CD8-positive, alpha-beta memory T cell (primary cell): Measurements from ENCODE around the gene ZWILCH. TPM values are rescaled to one million over a fixed set of nuclear protein-coding genes. Genes with fewer than 3 reads are reported as not detected.
"Not testable (repeated sequence)": the region's sequence is repeated elsewhere in the genome, so short reads cannot be mapped to it uniquely, and the experiment has no call there.

Experiments used
- CTCF ChIA-PET: fragments of 350-600 bp; sonication (Branson Sonifier 250); formaldehyde crosslinking; loops from one replicate; lab custom pipeline; 2021; ENCODE audit warnings: antibody characterized with exemption; lab: Charles Lee
- POLR2A ChIA-PET: fragments of 350-600 bp; sonication (Branson Sonifier 250); formaldehyde crosslinking; loops from one replicate; lab custom pipeline; 2021; ENCODE audit warnings: antibody characterized with exemption; lab: Charles Lee
- DNase-seq, 5 donors: peaks; one replicate each; pipeline versions ENCODE4 v3.0.0 to v3.0.0-alpha.2; 2020 to 2022; ENCODE audit warnings: mixed read lengths in 1 of 5
- H3K27ac ChIP-seq: one replicate; pipeline ENCODE4 v1.7.0; 2013; ENCODE audit warnings: low read depth, mild to moderate bottlenecking, low read length, moderate library complexity
- H3K27me3 ChIP-seq: 2 replicates; pipeline ENCODE4 v1.7.0; 2013; ENCODE audit warnings: low read length, mild to moderate bottlenecking; ENCODE audit not compliant: insufficient read depth, poor library complexity, severe bottlenecking
- H3K36me3 ChIP-seq: 2 replicates; pipeline ENCODE4 v1.7.0; 2013; ENCODE audit warnings: mild to moderate bottlenecking, low read length, moderate library complexity; ENCODE audit not compliant: insufficient read depth
- H3K4me1 ChIP-seq: 2 replicates; pipeline ENCODE4 v1.7.0; 2013; ENCODE audit warnings: mild to moderate bottlenecking, low read length, moderate library complexity; ENCODE audit not compliant: insufficient read depth
- H3K4me3 ChIP-seq: 2 replicates; pipeline ENCODE4 v1.7.0; 2013; ENCODE audit warnings: mild to moderate bottlenecking, low read length
- H3K9me3 ChIP-seq: 2 replicates; pipeline ENCODE4 v1.7.0; 2013; ENCODE audit warnings: mild to moderate bottlenecking, low read length
- H3K27ac Mint-ChIP-seq, 8 donors: one replicate each; pipeline ENCODE4 v1.8.0; 2020 to 2021; ENCODE audit warnings: mixed read lengths in 8 of 8, mild to moderate bottlenecking in 6 of 8, inconsistent platforms in 3 of 8, moderate library complexity in 3 of 8
- H3K27me3 Mint-ChIP-seq, 2 donors: one replicate each; pipeline ENCODE4 v1.8.0; 2020 to 2021; ENCODE audit warnings: mixed read lengths in 2 of 2, mild to moderate bottlenecking in 1 of 2, moderate library complexity in 1 of 2
- H3K36me3 Mint-ChIP-seq, 3 donors: one replicate each; pipeline ENCODE4 v1.8.0; 2020 to 2021; ENCODE audit warnings: mixed read lengths in 3 of 3, inconsistent platforms in 1 of 3, mild to moderate bottlenecking in 1 of 3
- H3K4me1 Mint-ChIP-seq, 3 donors: one replicate each; pipeline ENCODE4 v1.8.0; 2020 to 2021; ENCODE audit warnings: mixed read lengths in 3 of 3, inconsistent platforms in 1 of 3, mild to moderate bottlenecking in 1 of 3
- H3K4me3 Mint-ChIP-seq, 7 donors: one replicate each; pipeline ENCODE4 v1.8.0; 2020 to 2021; ENCODE audit warnings: mixed read lengths in 7 of 7, mild to moderate bottlenecking in 6 of 7, moderate library complexity in 4 of 7, inconsistent platforms in 2 of 7
- H3K9me3 Mint-ChIP-seq, 5 donors: one replicate each; pipeline ENCODE4 v1.8.0; 2020 to 2022; ENCODE audit warnings: mixed read lengths in 5 of 5, mild to moderate bottlenecking in 3 of 5, moderate library complexity in 2 of 5, inconsistent platforms in 1 of 5
- polyA plus RNA-seq: library from polyadenylated mRNA; unstranded; fragments of 300-500 nt; fragmentation: Illumina TruSeq; gene quantifications from one replicate; pipeline ENCODE4 v1.2.3, GENCODE V29; 2021
- total RNA-seq, 2 experiments: library from RNA; stranded (reverse); gene quantifications; one replicate each; pipeline ENCODE4 v1.2.3, GENCODE V29; 2021

ZWILCH gene
- total RNA-seq, result 10 to 100 TPM; 35.8 to 43.8 TPM
- polyA plus RNA-seq, result 10.8 TPM

DNA sequence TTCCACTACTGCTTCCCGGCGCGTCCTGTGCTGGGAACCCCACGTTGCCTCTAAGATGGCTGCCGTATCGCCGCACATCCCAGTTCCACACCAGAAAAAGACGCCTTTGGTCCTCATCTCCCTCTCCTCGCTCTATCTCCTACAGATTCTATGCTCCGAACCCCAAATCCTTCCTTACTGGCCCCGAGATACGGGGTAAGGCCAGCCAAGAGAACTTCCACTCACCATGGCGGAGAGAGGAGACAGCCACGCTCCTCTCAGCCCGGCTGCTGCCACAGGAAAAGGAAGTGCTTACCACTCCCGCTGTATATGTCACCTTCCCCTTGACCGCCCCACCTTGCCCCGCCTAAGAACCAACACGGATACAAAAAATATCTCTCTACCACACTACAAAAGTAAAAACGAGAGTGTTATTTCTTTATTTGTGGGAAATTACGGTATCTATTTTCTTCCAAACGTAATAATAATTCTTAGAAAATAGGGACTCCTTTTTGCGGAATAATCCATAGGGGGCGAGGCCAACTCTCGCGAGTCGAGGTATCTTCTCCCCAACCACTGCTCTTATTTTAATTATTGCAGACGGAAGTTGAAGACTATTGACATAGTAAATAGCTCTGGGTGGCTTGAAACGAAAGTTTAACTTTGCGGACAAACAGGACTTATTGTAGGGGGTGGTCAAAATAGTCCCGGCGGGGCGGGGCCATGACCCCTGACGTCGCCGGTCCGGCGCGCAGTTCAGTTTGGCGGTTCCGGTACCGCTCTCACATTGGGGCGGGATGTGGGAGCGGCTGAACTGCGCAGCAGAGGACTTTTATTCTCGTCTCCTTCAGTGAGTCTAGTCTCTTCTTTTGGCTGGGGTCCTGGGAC, at the start of gene ZWILCH, which contains the start of gene RPL4:
Gene ZWILCH (plus strand): TSS at position 764 of the 867 bp plus-strand sequence. CDS start 13 bp downstream, at position 777.
Gene RPL4 (minus strand): TSS at position 293 of the 867 bp plus-strand sequence. CDS start 65 bp downstream, at position 228.
- no peaks in the 10 kb centered on the region for H3K9me3 Mint-ChIP-seq
- H3K27ac Mint-ChIP-seq, result peak within 1 kb of the TSS; percentile 93 to 100 (median 98)
- Histone ChIP-seq H3K27me3 (no peaks in the 10 kb centered on the region), H3K27ac (peak within 1 kb of the TSS; percentile 96), H3K36me3 (peaks cover 35% of the 10 kb centered on the region), H3K4me3 (peak within 1 kb of the TSS; percentile 69), H3K4me1 (peaks cover 27% of the 10 kb centered on the region), H3K9me3 (no peaks in the 10 kb centered on the region)
- H3K4me3 Mint-ChIP-seq, result peak within 1 kb of the TSS; percentile 93 to 100 (median 98)
- peaks cover 43 to 66% (median 56%) of the 10 kb centered on the region in 3 donors for H3K4me1 Mint-ChIP-seq
- H3K27me3 Mint-ChIP-seq, result peaks cover 0 to 6% of the 10 kb centered on the region in 2 donors
- peak; percentile 75 to 88 (median 85) for DNase-seq
- peaks cover 8 to 56% (median 12%) of the 10 kb centered on the region in 3 donors for H3K36me3 Mint-ChIP-seq
- ChIA-PET CTCF (interaction anchor here (1.0 to 2.6 kb wide), 3 partner anchors 10 to 118 kb away, joined by 3 to 9 read pairs (median 3); partner anchors contain the start of gene MAP2K1), POLR2A (interaction anchor here (0.6 to 1.4 kb wide), 9 partner anchors 8 to 770 kb away, joined by 3 to 5 read pairs (median 3); partner anchors contain the start of genes MAP2K1 and SNAPC5)

DNA sequence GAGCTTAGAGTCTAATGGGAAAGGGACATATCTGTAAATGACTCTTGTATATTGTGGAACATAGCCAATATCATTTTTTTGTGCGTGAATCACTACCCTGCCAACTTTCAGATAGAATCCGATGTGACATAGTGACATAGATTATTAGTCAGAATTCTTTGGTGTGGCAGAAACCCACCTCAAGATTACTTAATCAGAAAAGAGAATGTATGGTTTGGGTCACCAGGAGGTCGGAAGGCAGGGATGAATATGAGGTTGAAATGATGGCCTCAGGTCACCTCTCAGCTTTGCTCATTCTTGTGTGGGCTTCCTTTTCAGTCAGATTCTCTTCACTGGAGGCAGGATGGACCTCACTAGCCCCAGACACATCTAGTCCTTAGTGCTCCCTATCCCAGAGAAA, 48.9 kb upstream of the ZWILCH start:
- peak overlapping the region in 5 of 8 donors; percentile 16 to 88 (median 49) for H3K27ac Mint-ChIP-seq

DNA sequence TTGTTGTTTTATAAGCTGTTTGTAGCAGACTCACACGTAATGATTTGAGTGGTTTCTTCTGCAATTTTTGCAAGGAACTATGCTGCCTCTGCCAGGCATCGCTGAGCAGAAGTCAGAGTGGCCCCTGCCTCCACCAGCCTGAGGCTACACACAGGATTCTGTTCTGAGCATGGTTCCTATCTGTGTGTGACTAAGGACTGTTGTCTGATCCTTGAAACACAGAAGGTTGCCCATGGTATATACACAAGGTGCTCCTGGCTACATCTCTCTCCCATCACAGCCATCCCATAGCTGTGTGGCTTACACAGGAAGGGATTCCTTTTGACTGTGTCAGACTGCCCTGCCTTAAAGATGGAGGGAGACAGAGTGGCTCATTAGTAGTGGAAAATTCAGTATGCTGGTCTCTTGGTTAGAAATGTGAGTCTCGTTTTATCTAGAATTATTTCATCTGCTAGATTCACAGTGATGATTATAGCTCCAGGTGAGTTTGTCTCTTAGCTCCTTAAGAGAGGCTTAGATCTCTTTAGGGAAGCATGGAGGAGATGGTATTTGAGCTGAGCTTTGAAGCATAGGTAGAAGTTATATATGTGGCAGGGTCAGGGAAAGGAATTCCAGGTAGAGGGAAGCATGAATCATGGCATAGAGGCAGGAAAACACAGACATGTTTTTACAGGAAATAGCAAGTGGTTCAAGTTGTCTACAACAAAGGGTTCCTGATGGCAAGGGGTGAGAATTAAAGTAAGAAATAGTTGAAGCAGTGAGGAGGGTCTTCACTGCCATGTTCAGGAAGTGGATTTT, 45.1 kb upstream of the ZWILCH start:
- Mint-ChIP-seq H3K36me3 (peaks cover 0 to 46% (median 4%) of the 10 kb centered on the region in 3 donors), H3K4me1 (peaks cover 10 to 14% (median 11%) of the 10 kb centered on the region in 3 donors), H3K27ac (peak overlapping the region in 7 of 8 donors; percentile 4 to 84 (median 64)), H3K27me3 (no peaks in the 10 kb centered on the region), H3K4me3 (no peak overlapping the region), H3K9me3 (no peaks in the 10 kb centered on the region)
- no peaks in the 10 kb centered on the region for H3K27me3 ChIP-seq
- ChIA-PET CTCF (interaction anchor here (1.5 kb wide), 1 partner anchor 10 kb away, joined by 3 read pairs; no protein-coding TSS in a partner anchor), POLR2A (no interaction called here)
- H3K9me3 ChIP-seq, result no peaks in the 10 kb centered on the region
- no peak overlapping the region for H3K4me3 ChIP-seq
- H3K27ac ChIP-seq, result no peak overlapping the region
- peaks cover 7% of the 10 kb centered on the region for H3K4me1 ChIP-seq
- no peak for DNase-seq
- H3K36me3 ChIP-seq, result no peaks in the 10 kb centered on the region

More for the DNA sequence above, 48.9 kb upstream of the ZWILCH start:
- Mint-ChIP-seq H3K4me1 (peaks cover 10 to 17% (median 11%) of the 10 kb centered on the region in 3 donors), H3K4me3 (no peak overlapping the region), H3K27me3 (no peaks in the 10 kb centered on the region), H3K36me3 (peaks cover 0 to 47% (median 0%) of the 10 kb centered on the region in 3 donors), H3K9me3 (no peaks in the 10 kb centered on the region)
- no peaks in the 10 kb centered on the region for H3K27me3 ChIP-seq
- H3K4me3 ChIP-seq, result no peak overlapping the region
- no peak overlapping the region for H3K27ac ChIP-seq
- DNase-seq, result no peak
- peaks cover 7% of the 10 kb centered on the region for H3K4me1 ChIP-seq
- H3K36me3 ChIP-seq, result no peaks in the 10 kb centered on the region
- CTCF ChIA-PET, result no interaction called here
- POLR2A ChIA-PET, result no interaction called here
- no peaks in the 10 kb centered on the region for H3K9me3 ChIP-seq

DNA sequence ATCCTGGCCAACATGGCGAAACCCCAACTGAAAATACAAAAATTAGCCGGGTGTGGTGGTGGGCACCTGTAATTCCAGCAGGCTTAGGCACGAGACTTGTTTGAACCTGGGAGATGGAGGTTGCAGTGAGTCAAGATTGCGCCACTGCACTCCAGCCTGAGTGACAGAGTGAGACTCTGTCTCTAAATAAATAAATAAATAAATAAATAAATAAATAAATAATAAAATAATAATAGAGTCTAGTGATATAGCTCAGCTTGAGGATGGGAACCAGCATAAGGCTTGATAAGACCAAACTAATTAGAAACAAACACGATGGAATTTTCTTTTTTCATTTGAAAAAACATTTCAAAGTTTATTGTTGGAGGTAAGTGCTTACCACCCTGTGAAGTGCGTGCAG, 43.8 kb upstream of the ZWILCH start:
- H3K4me1 ChIP-seq, H3K36me3 ChIP-seq, H3K27me3 ChIP-seq, H3K4me3 Mint-ChIP-seq, H3K9me3 ChIP-seq, H3K27ac Mint-ChIP-seq, H3K27me3 Mint-ChIP-seq, H3K4me3 ChIP-seq, POLR2A ChIA-PET, DNase-seq, H3K9me3 Mint-ChIP-seq, H3K27ac ChIP-seq: not testable (repeated sequence)
- CTCF ChIA-PET, result interaction anchor here (1.0 kb wide), 1 partner anchor 37 kb away, joined by 3 read pairs; no protein-coding TSS in a partner anchor
- Mint-ChIP-seq H3K36me3 (peaks cover 0 to 39% (median 4%) of the 10 kb centered on the region in 3 donors), H3K4me1 (peaks cover 10 to 14% (median 11%) of the 10 kb centered on the region in 3 donors)

DNA sequence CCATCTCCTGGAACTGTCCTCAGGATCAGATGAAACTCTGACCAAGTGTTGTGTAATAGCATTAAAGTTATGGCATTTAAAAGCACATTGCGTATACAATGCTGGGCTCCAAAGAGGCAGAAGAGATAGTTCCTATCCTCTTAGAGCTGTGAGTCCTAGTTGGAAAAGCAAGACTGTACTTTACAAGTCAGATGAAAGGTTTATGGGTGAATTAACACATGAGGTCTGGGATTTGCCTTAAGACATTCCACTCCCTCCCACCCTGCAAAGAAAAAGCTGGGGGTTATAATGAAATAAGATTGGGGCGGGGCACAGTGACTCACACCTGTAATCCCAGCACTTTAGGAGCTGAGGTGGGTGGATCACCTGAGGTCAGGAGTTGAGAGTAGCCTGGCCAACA, 43.2 kb upstream of the ZWILCH start:
- Histone ChIP-seq H3K27ac (no peak overlapping the region), H3K9me3 (no peaks in the 10 kb centered on the region), H3K27me3 (no peaks in the 10 kb centered on the region), H3K4me1 (peaks cover 7% of the 10 kb centered on the region), H3K4me3 (no peak overlapping the region), H3K36me3 (no peaks in the 10 kb centered on the region)
- H3K36me3 Mint-ChIP-seq, result peaks cover 0 to 37% (median 4%) of the 10 kb centered on the region in 3 donors
- H3K9me3 Mint-ChIP-seq, result no peaks in the 10 kb centered on the region
- no peak for DNase-seq
- peaks cover 10 to 14% (median 11%) of the 10 kb centered on the region in 3 donors for H3K4me1 Mint-ChIP-seq
- peak overlapping the region in 2 of 8 donors; percentile 17 to 82 for H3K27ac Mint-ChIP-seq
- no peak overlapping the region for H3K4me3 Mint-ChIP-seq
- POLR2A ChIA-PET, result no interaction called here
- no peaks in the 10 kb centered on the region for H3K27me3 Mint-ChIP-seq
- CTCF ChIA-PET, result no interaction called here

DNA sequence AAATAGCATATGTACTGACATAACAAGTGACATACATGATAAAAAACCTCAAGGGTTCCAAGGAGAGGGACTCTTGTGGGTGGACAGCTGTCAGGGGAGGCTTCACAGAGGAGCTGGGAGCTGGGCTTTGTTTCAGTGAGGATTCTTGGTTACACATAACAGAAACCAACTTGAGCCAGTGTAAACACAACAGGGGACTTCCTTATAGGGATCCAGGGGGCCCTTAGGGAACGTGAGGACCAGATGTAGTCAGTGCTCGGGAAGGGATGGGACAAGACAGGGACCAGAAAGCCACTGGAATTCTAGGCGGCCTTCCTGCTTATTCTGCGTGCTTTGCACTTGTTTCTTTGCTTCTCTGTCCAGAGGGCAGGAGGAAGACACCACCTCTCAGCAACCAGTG, 42.5 kb upstream of the ZWILCH start:
- H3K4me3 ChIP-seq, result no peak overlapping the region
- CTCF ChIA-PET, result no interaction called here
- peaks cover 7% of the 10 kb centered on the region for H3K4me1 ChIP-seq
- no peak for DNase-seq
- H3K27ac ChIP-seq, result no peak overlapping the region
- no peaks in the 10 kb centered on the region for H3K27me3 ChIP-seq
- H3K36me3 Mint-ChIP-seq, result peaks cover 0 to 40% (median 4%) of the 10 kb centered on the region in 3 donors
- no peak overlapping the region for H3K4me3 Mint-ChIP-seq
- peaks cover 10 to 14% (median 11%) of the 10 kb centered on the region in 3 donors for H3K4me1 Mint-ChIP-seq
- no peaks in the 10 kb centered on the region for H3K9me3 ChIP-seq
- no peaks in the 10 kb centered on the region for H3K9me3 Mint-ChIP-seq
- no peaks in the 10 kb centered on the region for H3K27me3 Mint-ChIP-seq
- H3K36me3 ChIP-seq, result no peaks in the 10 kb centered on the region
- H3K27ac Mint-ChIP-seq, result no peak overlapping the region
- POLR2A ChIA-PET, result no interaction called here

DNA sequence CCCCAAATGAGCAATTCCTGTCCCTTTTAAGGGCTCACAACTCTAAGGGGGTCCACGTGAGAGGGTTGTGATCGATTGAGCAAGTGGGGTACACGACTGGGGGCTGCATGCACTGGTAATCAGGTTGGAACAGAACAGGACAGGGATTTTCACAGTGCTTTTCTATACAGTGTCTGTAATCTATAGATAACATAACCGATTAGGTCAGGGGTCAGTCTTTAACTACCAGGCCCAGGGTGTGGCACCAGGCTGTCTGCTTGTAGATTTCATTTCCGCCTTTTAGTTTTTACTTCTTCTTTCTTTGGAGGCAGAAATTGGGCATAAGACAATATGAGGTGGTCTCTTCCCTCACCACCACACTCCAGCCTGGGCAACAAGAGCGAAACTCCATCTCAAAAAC, 39.8 kb upstream of the ZWILCH start:
- CTCF ChIA-PET, H3K4me1 ChIP-seq, H3K4me3 Mint-ChIP-seq, H3K4me3 ChIP-seq, H3K36me3 ChIP-seq, POLR2A ChIA-PET, H3K27ac ChIP-seq, DNase-seq, H3K9me3 ChIP-seq, H3K27me3 Mint-ChIP-seq, H3K9me3 Mint-ChIP-seq, H3K27me3 ChIP-seq: not testable (repeated sequence)
- Mint-ChIP-seq H3K27ac (peak overlapping the region in 4 of 8 donors; percentile 15 to 88 (median 45)), H3K36me3 (peaks cover 0 to 31% (median 7%) of the 10 kb centered on the region in 3 donors), H3K4me1 (peaks cover 6 to 17% (median 10%) of the 10 kb centered on the region in 3 donors)
